Mucosa of descending colon (tissue), 3 donors: ENCODE measurements around the gene ST6GAL1. TPM values are rescaled to one million over a fixed set of nuclear protein-coding genes. Genes with fewer than 3 reads are reported as not detected.

Experiments used
- ATAC-seq: fragments of 200-7000 bp; cut with Tn5 transposase; one replicate; pipeline ENCODE4 v1.9.1; 2020; ENCODE audit warnings: mild to moderate bottlenecking, moderate library complexity
- DNase-seq, 3 donors: peaks; one replicate each; pipeline ENCODE4 v3.0.0-alpha.2; 2020
- H3K36me3 ChIP-seq: fragments of 200-600 bp; one replicate; pipeline ENCODE4 v1.8.0; 2021; ENCODE audit warnings: low read depth, mild to moderate bottlenecking
- H3K4me1 ChIP-seq: fragments of 200-600 bp; one replicate; pipeline ENCODE4 v1.8.0; 2021; ENCODE audit warnings: low read depth, mild to moderate bottlenecking
- H3K4me3 ChIP-seq: fragments of 200-600 bp; one replicate; pipeline ENCODE4 v1.8.0; 2021; ENCODE audit warnings: mild to moderate bottlenecking
- H3K9me3 ChIP-seq: fragments of 200-600 bp; one replicate; pipeline ENCODE4 v1.8.0; 2021; ENCODE audit warnings: mild to moderate bottlenecking
- CTCF ChIP-seq: fragments of 200-600 bp; IDR thresholded peaks from one replicate; pipeline ENCODE4 v1.8.0; 2022; ENCODE audit warnings: antibody characterized with exemption, mild to moderate bottlenecking
- intact Hi-C, 2 donors: fragments of 100-400 bp; cut with DNase I in 1 of 2; cut with micrococcal nuclease in 1 of 2; formaldehyde crosslinking; loops; one replicate each; pipeline versions ENCODE4 v1.11.0 to v1.11.1; 2022; cut with DNase I, micrococcal nuclease
- total RNA-seq, 3 donors: library from RNA; stranded (reverse); fragmentation: NEBNext Ultra II Directional in 2 of 3; extraction: Animal tissue kit (Norgen Biotek cat#: 25700) in 2 of 3; gene quantifications; one replicate each; pipeline versions ENCODE4 v1.2.1 to v1.2.4, GENCODE V29; 2021 to 2023
- donor health status: DM: no; HTN: no; CAD: no; lungs with moderate emphysema.
- donor health status: DM: no; HTN: no; CAD: no.
- donor health status: DM: no; HTN: yes; CAD: no.

ST6GAL1 gene
- total RNA-seq, 3 donors from 2014 or later, result 23.5 to 58.9 (median 53.6) TPM

GRCh38 chr3:186959029-186959624 is 28.8 kb downstream of the ST6GAL1 start:
- Histone ChIP-seq H3K9me3 (no peaks in the 10 kb centered on the region), H3K36me3 (no peaks in the 10 kb centered on the region), H3K4me3 (no peak overlapping the region), H3K4me1 (no peaks in the 10 kb centered on the region)
- DNase-seq, result no peak
- ATAC-seq, result no peak
- TF ChIP-seq CTCF, result no peak
- intact Hi-C loops, result no loop called here

- no peak for DNase-seq
- no peaks in the 10 kb centered on the region for H3K36me3 ChIP-seq
- no peaks in the 10 kb centered on the region for H3K4me1 ChIP-seq
- TF ChIP-seq CTCF, result no peak
- ATAC-seq, result no peak
- H3K9me3 ChIP-seq, result no peaks in the 10 kb centered on the region
- no peak overlapping the region for H3K4me3 ChIP-seq
- intact Hi-C loops, result no loop called here
These were observed 30.0 kb downstream of the ST6GAL1 start for GRCh38 chr3:186960347-186960746.

GRCh38 chr3:186962445-186962844 is 32.1 kb downstream of the ST6GAL1 start:
- Histone ChIP-seq H3K4me1 (no peaks in the 10 kb centered on the region), H3K9me3 (no peaks in the 10 kb centered on the region), H3K4me3 (no peak overlapping the region), H3K36me3 (no peaks in the 10 kb centered on the region)
- DNase-seq (no peak), ATAC-seq (no peak)
- TF ChIP-seq CTCF, result no peak
- intact Hi-C loops, result no loop called here

GRCh38 chr3:186963636-186964035 is 33.3 kb downstream of the ST6GAL1 start:
- ATAC-seq (no peak), DNase-seq (no peak)
- Histone ChIP-seq H3K9me3 (no peaks in the 10 kb centered on the region), H3K36me3 (no peaks in the 10 kb centered on the region), H3K4me1 (no peaks in the 10 kb centered on the region), H3K4me3 (no peak overlapping the region)
- intact Hi-C loops, result no loop called here
- TF ChIP-seq CTCF, result no peak

- intact Hi-C loops, result no loop called here
- Histone ChIP-seq H3K4me1 (no peaks in the 10 kb centered on the region), H3K9me3 (no peaks in the 10 kb centered on the region), H3K4me3 (no peak overlapping the region), H3K36me3 (no peaks in the 10 kb centered on the region)
- TF ChIP-seq CTCF, result no peak
- DNase-seq (no peak), ATAC-seq (no peak)
These were observed 33.7 kb downstream of the ST6GAL1 start for GRCh38 chr3:186964071-186964470.

- H3K9me3 ChIP-seq, result no peaks in the 10 kb centered on the region
- no peaks in the 10 kb centered on the region for H3K4me1 ChIP-seq
- DNase-seq (no peak), ATAC-seq (no peak)
- no peak for TF ChIP-seq CTCF
- intact Hi-C loops, result no loop called here
- H3K4me3 ChIP-seq, result no peak overlapping the region
- H3K36me3 ChIP-seq, result no peaks in the 10 kb centered on the region
These were observed 34.3 kb downstream of the ST6GAL1 start for GRCh38 chr3:186964616-186965015.
